ENCODE results near the gene PKIG.

- TF ChIP-seq CTCF (conservative IDR thresholded peaks at IDR 0.05; ENCODE audit: low read depth in 2 of 2) (no peak), POLR2AphosphoS5 (IDR thresholded peaks at IDR 0.05; ENCODE audit: low read depth) (no peak), CREB1 (CRISPR knock-in tag; IDR thresholded peaks at IDR 0.05; ENCODE audit: low read depth) (no peak)
Measured at GRCh38 chr20:44533928-44534327, 48.5 kb upstream of the PKIG start.

All from GM23338 (cell line).